ENCODE data around the gene ISL1. TPM values are rescaled to one million over a fixed set of nuclear protein-coding genes. Genes with fewer than 3 reads are reported as not detected.
A peak's percentile ranks its signal among the peaks of the same experiment; 100 is the strongest.

The ISL1 gene
- total RNA-seq, 1 donor from 2014 or later: not detected

GRCh38 chr5:51380603-51381207 is 2.5 kb upstream of the ISL1 start:
- Mint-ChIP-seq H3K4me1 (peaks cover 4% of the 10 kb centered on the region), H3K27me3 (peaks cover 90% of the 10 kb centered on the region), H3K36me3 (ENCODE audit: low read depth) (no peaks in the 10 kb centered on the region)

GRCh38 chr5:51381761-51382474 is 1.3 kb upstream of the ISL1 start:
- H3K36me3 Mint-ChIP-seq (ENCODE audit: low read depth): no peaks in the 10 kb centered on the region
- DNase-seq: no peak
- peak overlapping the region; percentile 19 for H3K4me3 Mint-ChIP-seq
- intact Hi-C loops (cut with micrococcal nuclease): loop anchor here (5.0 kb wide), 1 partner anchor 1275 kb away; no protein-coding TSS in a partner anchor
- H3K4me1 Mint-ChIP-seq: peaks cover 4% of the 10 kb centered on the region
- no peak overlapping the region for H3K27ac Mint-ChIP-seq
- peaks cover 20% of the 10 kb centered on the region for H3K9me3 Mint-ChIP-seq
- H3K27me3 Mint-ChIP-seq: peaks cover 98% of the 10 kb centered on the region

More at GRCh38 chr5:51380603-51381207, 2.5 kb upstream of the ISL1 start:
- Mint-ChIP-seq H3K4me3 (no peak overlapping the region), H3K9me3 (peaks cover 18% of the 10 kb centered on the region), H3K27ac (no peak overlapping the region)
- no peak for DNase-seq
- intact Hi-C loops (cut with micrococcal nuclease): loop anchor here (5.0 kb wide), 1 partner anchor 1277 kb away; no protein-coding TSS in a partner anchor

GRCh38 chr5:51382521-51383130 is 622 bp upstream of the ISL1 start:
- H3K9me3 Mint-ChIP-seq: peaks cover 17% of the 10 kb centered on the region
- peaks cover 4% of the 10 kb centered on the region for H3K4me1 Mint-ChIP-seq
- H3K4me3 Mint-ChIP-seq: no peak overlapping the region
- H3K27me3 Mint-ChIP-seq: peaks cover 97% of the 10 kb centered on the region
- no peak overlapping the region for H3K27ac Mint-ChIP-seq
- H3K36me3 Mint-ChIP-seq (ENCODE audit: low read depth): no peaks in the 10 kb centered on the region
- intact Hi-C loops (cut with micrococcal nuclease): loop anchor here (5.0 kb wide), 1 partner anchor 1275 kb away; no protein-coding TSS in a partner anchor
- DNase-seq: no peak

- Mint-ChIP-seq H3K4me1 (peaks cover 4% of the 10 kb centered on the region), H3K27ac (no peak overlapping the region), H3K9me3 (peaks cover 10% of the 10 kb centered on the region), H3K27me3 (peaks cover 95% of the 10 kb centered on the region), H3K36me3 (ENCODE audit: low read depth) (no peaks in the 10 kb centered on the region), H3K4me3 (no peak overlapping the region)
- no peak for DNase-seq
- intact Hi-C loops (cut with micrococcal nuclease): loop anchor here (2.0 to 5.0 kb wide), 2 partner anchors 14 to 1273 kb away; no protein-coding TSS in a partner anchor
Measured at GRCh38 chr5:51384281-51384840, 1.1 kb downstream of the ISL1 start.

GRCh38 chr5:51385216-51385615 is 2.0 kb downstream of the ISL1 start:
- Mint-ChIP-seq H3K4me1 (peaks cover 4% of the 10 kb centered on the region), H3K9me3 (peaks cover 10% of the 10 kb centered on the region), H3K27me3 (peaks cover 91% of the 10 kb centered on the region), H3K27ac (no peak overlapping the region), H3K36me3 (ENCODE audit: low read depth) (no peaks in the 10 kb centered on the region), H3K4me3 (no peak overlapping the region)
- DNase-seq: no peak
- intact Hi-C loops (cut with micrococcal nuclease): loop anchor here (2.0 kb wide), 1 partner anchor 14 kb away; no protein-coding TSS in a partner anchor

- Mint-ChIP-seq H3K9me3 (peaks cover 4% of the 10 kb centered on the region), H3K36me3 (ENCODE audit: low read depth) (no peaks in the 10 kb centered on the region), H3K4me1 (peaks cover 2% of the 10 kb centered on the region), H3K4me3 (no peak overlapping the region), H3K27ac (no peak overlapping the region), H3K27me3 (peaks cover 86% of the 10 kb centered on the region)
- DNase-seq: no peak
- intact Hi-C loops (cut with micrococcal nuclease): no loop called here
Measured at GRCh38 chr5:51386916-51387883, 4.0 kb downstream of the ISL1 start.

- Mint-ChIP-seq H3K4me3 (no peak overlapping the region), H3K9me3 (peaks cover 4% of the 10 kb centered on the region), H3K27ac (no peak overlapping the region), H3K36me3 (ENCODE audit: low read depth) (no peaks in the 10 kb centered on the region), H3K27me3 (peaks cover 87% of the 10 kb centered on the region), H3K4me1 (peaks cover 2% of the 10 kb centered on the region)
- DNase-seq: no peak
- intact Hi-C loops (cut with micrococcal nuclease): no loop called here
Measured at GRCh38 chr5:51387884-51388275, 4.6 kb downstream of the ISL1 start.

GRCh38 chr5:51388488-51389287 is 5.4 kb downstream of the ISL1 start:
- DNase-seq: no peak
- H3K4me3 Mint-ChIP-seq: no peak overlapping the region
- H3K27me3 Mint-ChIP-seq: peaks cover 81% of the 10 kb centered on the region
- intact Hi-C loops (cut with micrococcal nuclease): no loop called here
- H3K9me3 Mint-ChIP-seq: peaks cover 4% of the 10 kb centered on the region
- no peaks in the 10 kb centered on the region for H3K36me3 Mint-ChIP-seq (ENCODE audit: low read depth)
- H3K4me1 Mint-ChIP-seq: peaks cover 1% of the 10 kb centered on the region
- H3K27ac Mint-ChIP-seq: no peak overlapping the region

GRCh38 chr5:51389288-51389576 is 6.0 kb downstream of the ISL1 start:
- intact Hi-C loops (cut with micrococcal nuclease): no loop called here
- H3K36me3 Mint-ChIP-seq (ENCODE audit: low read depth): no peaks in the 10 kb centered on the region
- no peaks in the 10 kb centered on the region for H3K4me1 Mint-ChIP-seq
- no peak for DNase-seq
- H3K27ac Mint-ChIP-seq: no peak overlapping the region
- peaks cover 4% of the 10 kb centered on the region for H3K9me3 Mint-ChIP-seq
- no peak overlapping the region for H3K4me3 Mint-ChIP-seq
- H3K27me3 Mint-ChIP-seq: peaks cover 78% of the 10 kb centered on the region

- Mint-ChIP-seq H3K4me1 (no peaks in the 10 kb centered on the region), H3K27ac (no peak overlapping the region), H3K4me3 (no peak overlapping the region), H3K36me3 (ENCODE audit: low read depth) (no peaks in the 10 kb centered on the region), H3K9me3 (peaks cover 4% of the 10 kb centered on the region), H3K27me3 (peaks cover 76% of the 10 kb centered on the region)
- intact Hi-C loops (cut with micrococcal nuclease): no loop called here
- no peak for DNase-seq
Measured at GRCh38 chr5:51389577-51390463, 6.6 kb downstream of the ISL1 start.

- Mint-ChIP-seq H3K27me3 (peaks cover 73% of the 10 kb centered on the region), H3K27ac (no peak overlapping the region), H3K4me3 (no peak overlapping the region), H3K36me3 (ENCODE audit: low read depth) (no peaks in the 10 kb centered on the region), H3K9me3 (peaks cover 6% of the 10 kb centered on the region), H3K4me1 (no peaks in the 10 kb centered on the region)
- DNase-seq: no peak
- intact Hi-C loops (cut with micrococcal nuclease): no loop called here
Measured at GRCh38 chr5:51391175-51391574, 7.9 kb downstream of the ISL1 start.

- Mint-ChIP-seq H3K4me1 (no peaks in the 10 kb centered on the region), H3K36me3 (ENCODE audit: low read depth) (no peaks in the 10 kb centered on the region), H3K27me3 (peaks cover 71% of the 10 kb centered on the region), H3K4me3 (no peak overlapping the region), H3K9me3 (peaks cover 3% of the 10 kb centered on the region), H3K27ac (no peak overlapping the region)
- intact Hi-C loops (cut with micrococcal nuclease): no loop called here
- DNase-seq: no peak
Measured at GRCh38 chr5:51392689-51393199, 9.5 kb downstream of the ISL1 start.
